GM18520 (cell line): ENCODE results near the gene CASP5.
A peak's percentile ranks its signal among the peaks of the same experiment; 100 is the strongest.

Experiments used
- ATAC-seq: cut with Tn5 transposase; IDR thresholded peaks from one replicate; pipeline ENCODE4 v1.9.1; 2021; ENCODE audit not compliant: unreplicated experiment

The CASP5 gene

GRCh38 chr11:104968856-104969776, 53.9 kb downstream of the CASP5 start:
- no peak for ATAC-seq

- ATAC-seq: peak; percentile 82
Observed at GRCh38 chr11:104968355-104968855, 54.6 kb downstream of the CASP5 start, which contains the start of gene CASP4. Gene CASP4, minus strand, starts transcription at chr11:104968574. Its CDS starts 49 bp downstream, at chr11:104968525.

- ATAC-seq: no peak
Observed at GRCh38 chr11:104967534-104968354, 55.2 kb downstream of the CASP5 start.

- ATAC-seq: no peak
Observed at GRCh38 chr11:104965735-104966134, 57.2 kb downstream of the CASP5 start.

- ATAC-seq: no peak
Observed at GRCh38 chr11:104964247-104964646, 58.7 kb downstream of the CASP5 start.

GRCh38 chr11:104962852-104963251, 60.1 kb downstream of the CASP5 start:
- ATAC-seq: no peak

GRCh38 chr11:104957280-104957679, 65.7 kb downstream of the CASP5 start:
- no peak for ATAC-seq

GRCh38 chr11:104956528-104956927, 66.4 kb downstream of the CASP5 start:
- ATAC-seq: no peak

GRCh38 chr11:104946907-104947306, 76.1 kb downstream of the CASP5 start:
- ATAC-seq: peak; percentile 74
